Adrenal gland (tissue), 12 donors: Measurements from ENCODE around the gene MYOCD. TPM values are rescaled to one million over a fixed set of nuclear protein-coding genes. Genes with fewer than 3 reads are reported as not detected.

Source experiments
- DNase-seq, 7 donors: peaks; one replicate each; pipeline ENCODE4 v3.0.0-alpha.2; 2019 to 2020
- H3K27ac ChIP-seq, 5 donors: fragments of 200-600 bp; sonication (generic) in 4 of 5; 1 replicate in 3 of 5; 2 replicates in 2 of 5; pipeline versions ENCODE4 v1.5.1 to v1.8.0; 2016 to 2020; ENCODE audit warnings: mild to moderate bottlenecking in 1 of 5
- H3K27me3 ChIP-seq: fragments of 200-600 bp; 2 replicates; pipeline ENCODE4 v1.8.0; 2021
- H3K36me3 ChIP-seq, 2 donors: fragments of 200-600 bp; replicated peaks in 1 of 2; 1 replicate in 1 of 2; 2 replicates in 1 of 2; pipeline versions ENCODE4 v1.5.1 to v1.8.0; 2018 to 2022
- H3K4me1 ChIP-seq, 2 donors: fragments of 200-600 bp; replicated peaks in 1 of 2; 1 replicate in 1 of 2; 2 replicates in 1 of 2; pipeline versions ENCODE4 v1.5.1 to v1.8.0; 2018 to 2021
- H3K4me3 ChIP-seq, 4 donors: fragments of 200-600 bp; sonication (generic) in 3 of 4; one replicate each; pipeline ENCODE4 v1.5.1; 2016 to 2018
- H3K9me3 ChIP-seq, 3 donors: fragments of 200-600 bp; sonication (generic) in 1 of 3; replicated peaks in 1 of 3; 1 replicate in 2 of 3; 2 replicates in 1 of 3; pipeline versions ENCODE4 v1.5.1 to v1.8.0; 2016 to 2021
- POLR2A ChIP-seq, 2 donors: fragments of 450-650 bp; IDR thresholded peaks; one replicate each; pipeline ENCODE4 v1.6.1; 2017; ENCODE audit warnings: antibody characterized with exemption in 2 of 2, mild to moderate bottlenecking in 2 of 2, moderate library complexity in 1 of 2
- WGBS, 4 donors: extraction: QIAGEN DNeasy Blood & Tissue Kit in 2 of 4; methylation state at CpG; one replicate each; pipeline versions ENCODE4 v1.1.5 to v1.1.7; 2013 to 2017; 5-methylcytosine and 5-hydroxymethylcytosine counted together
- intact Hi-C, 2 donors: fragments of 100-400 bp; cut with DNase I; formaldehyde crosslinking; loops; one replicate each; pipeline versions ENCODE4 v1.14.1 to v1.15.0; 2022 to 2023
- polyA plus RNA-seq, 3 donors: library from polyadenylated mRNA; stranded (reverse); fragments of 200-250 nt in 2 of 3; fragments of 350-450 nt in 1 of 3; fragmentation: Illumina TruSeq in 1 of 3; extraction: RNeasy Lipid Tissue Mini Kit (QIAGEN cat#74804) in 1 of 3; gene quantifications; one replicate each; pipeline ENCODE4 v1.2.3, GENCODE V29; 2013 to 2014
- total RNA-seq, 9 donors: library from RNA; depleted of rRNA in 4 of 9; stranded (reverse); fragments of >200 nt in 4 of 9; fragments of 120-200 nt in 1 of 9; fragmentation: NEBNext Ultra II Directional in 1 of 9; extraction: Animal tissue kit (Norgen Biotek cat#: 25700) in 1 of 9; gene quantifications; one replicate each; pipeline versions ENCODE4 v1.1.0 to v1.2.4, GENCODE V29; 2013 to 2023
- TF ChIP-seq, protein P1 (sequence below), 6 experiments: fragments of 450-650 bp in 4 of 6; fragments of 200-600 bp in 2 of 6; sonication (generic) in 1 of 6; IDR thresholded peaks; 1 replicate in 5 of 6; 2 replicates in 1 of 6; pipeline versions ENCODE4 v1.5.1 to v1.8.0; 2016 to 2021; ENCODE audit warnings: antibody characterized with exemption in 6 of 6, mild to moderate bottlenecking in 2 of 6, moderate library complexity in 1 of 6
- donor health status: healthy with polysubstance abuse.
- donor health status: Bipolar disorder and iron deficiency.
- donor health status: DM: yes; HTN: yes; CAD: no.
- donor health status: DM: no; HTN: no; CAD: no.
- donor health status: DM: no; HTN: no; CAD: no.
- donor health status: DM: yes; HTN: yes; CAD: no.

Gene MYOCD
- total and polyA plus RNA-seq, 12 donors: 0.18 to 4.3 (median 0.97) TPM

DNA sequence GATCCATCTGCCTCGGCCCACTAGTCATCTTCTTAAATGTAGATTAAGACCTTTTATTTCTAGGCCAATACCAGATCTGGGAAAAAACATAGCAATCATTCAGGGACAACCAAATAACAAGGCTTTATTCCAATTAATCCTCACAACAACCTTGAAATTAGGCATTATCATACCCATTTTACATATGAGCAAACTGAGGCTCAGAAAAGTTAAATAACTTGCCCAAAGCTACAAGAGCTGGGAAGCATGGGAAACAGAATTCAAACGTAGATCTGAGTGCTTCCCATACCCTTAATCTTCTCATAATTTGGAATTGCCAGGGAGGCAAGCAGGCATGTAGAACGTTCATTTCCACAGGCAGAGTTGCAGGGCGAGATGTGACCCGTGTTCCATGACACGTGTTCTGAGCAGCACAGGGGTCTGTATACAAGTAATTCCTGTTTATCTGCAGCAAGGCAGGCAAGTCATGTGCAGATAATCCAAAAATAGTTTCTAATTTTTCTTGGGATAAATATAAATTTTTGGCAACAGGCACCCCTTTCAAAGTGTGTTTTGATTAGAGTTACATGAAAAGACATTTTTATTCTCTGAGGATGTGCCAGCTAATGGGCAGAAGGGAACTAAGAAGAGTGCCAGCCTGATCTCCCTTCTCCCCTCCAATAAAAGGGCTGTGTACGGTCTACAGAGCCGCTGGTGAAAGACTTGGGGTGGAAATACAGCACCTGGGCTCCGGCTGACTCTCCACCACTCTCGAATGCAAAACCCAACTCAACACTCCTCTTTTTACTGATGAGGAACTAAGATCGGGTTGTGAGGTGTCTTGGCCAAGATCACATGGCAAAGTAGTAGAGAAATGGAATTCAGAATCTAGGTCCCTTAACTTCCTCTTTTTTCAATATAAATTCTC is 27.7 kb upstream of the MYOCD start:
- no peaks in the 10 kb centered on the region for H3K4me1 ChIP-seq
- WGBS, 4 donors: 73 to 78% (median 75%) methylated on average over 11 of the region's 11 CpGs
- no peak for DNase-seq
- no peak overlapping the region for H3K4me3 ChIP-seq
- H3K27ac ChIP-seq: no peak overlapping the region
- no peaks in the 10 kb centered on the region for H3K27me3 ChIP-seq
- no peaks in the 10 kb centered on the region for H3K36me3 ChIP-seq
- H3K9me3 ChIP-seq: no peaks in the 10 kb centered on the region
- TF ChIP-seq, protein P1, sequence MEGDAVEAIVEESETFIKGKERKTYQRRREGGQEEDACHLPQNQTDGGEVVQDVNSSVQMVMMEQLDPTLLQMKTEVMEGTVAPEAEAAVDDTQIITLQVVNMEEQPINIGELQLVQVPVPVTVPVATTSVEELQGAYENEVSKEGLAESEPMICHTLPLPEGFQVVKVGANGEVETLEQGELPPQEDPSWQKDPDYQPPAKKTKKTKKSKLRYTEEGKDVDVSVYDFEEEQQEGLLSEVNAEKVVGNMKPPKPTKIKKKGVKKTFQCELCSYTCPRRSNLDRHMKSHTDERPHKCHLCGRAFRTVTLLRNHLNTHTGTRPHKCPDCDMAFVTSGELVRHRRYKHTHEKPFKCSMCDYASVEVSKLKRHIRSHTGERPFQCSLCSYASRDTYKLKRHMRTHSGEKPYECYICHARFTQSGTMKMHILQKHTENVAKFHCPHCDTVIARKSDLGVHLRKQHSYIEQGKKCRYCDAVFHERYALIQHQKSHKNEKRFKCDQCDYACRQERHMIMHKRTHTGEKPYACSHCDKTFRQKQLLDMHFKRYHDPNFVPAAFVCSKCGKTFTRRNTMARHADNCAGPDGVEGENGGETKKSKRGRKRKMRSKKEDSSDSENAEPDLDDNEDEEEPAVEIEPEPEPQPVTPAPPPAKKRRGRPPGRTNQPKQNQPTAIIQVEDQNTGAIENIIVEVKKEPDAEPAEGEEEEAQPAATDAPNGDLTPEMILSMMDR (IDR thresholded peaks at IDR 0.05): no peak
- TF ChIP-seq POLR2A (IDR thresholded peaks at IDR 0.05): no peak
- intact Hi-C loops: no loop called here

DNA sequence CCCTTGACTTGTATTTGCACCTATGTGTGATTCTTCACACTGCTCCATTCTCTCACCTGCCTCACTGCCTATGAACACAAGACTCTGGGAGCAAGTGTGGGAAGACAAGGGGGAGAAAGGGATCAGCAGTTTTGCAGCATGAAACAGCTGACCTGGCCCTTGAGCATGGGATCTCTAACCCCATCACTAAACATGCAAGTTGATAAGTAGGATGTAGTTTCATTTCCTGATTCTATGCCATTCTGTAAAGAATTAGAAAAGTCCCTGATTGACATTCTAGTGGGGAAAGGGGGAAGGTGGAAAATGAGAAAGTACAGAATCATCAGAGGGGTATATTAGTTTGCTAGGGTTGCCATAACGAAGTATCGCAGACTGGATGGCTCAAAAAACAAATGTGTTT is 25.3 kb upstream of the MYOCD start:
- no peak for DNase-seq
- H3K4me1 ChIP-seq: no peaks in the 10 kb centered on the region
- no peaks in the 10 kb centered on the region for H3K9me3 ChIP-seq
- H3K27me3 ChIP-seq: no peaks in the 10 kb centered on the region
- intact Hi-C loops: no loop called here
- no peaks in the 10 kb centered on the region for H3K36me3 ChIP-seq
- no peak overlapping the region for H3K27ac ChIP-seq
- TF ChIP-seq POLR2A (IDR thresholded peaks at IDR 0.05): no peak
- TF ChIP-seq, protein P1 (IDR thresholded peaks at IDR 0.05): no peak
- 89 to 100% (median 98%) methylated on average over 2 of the region's 2 CpGs for WGBS, 4 donors
- H3K4me3 ChIP-seq: no peak overlapping the region

DNA sequence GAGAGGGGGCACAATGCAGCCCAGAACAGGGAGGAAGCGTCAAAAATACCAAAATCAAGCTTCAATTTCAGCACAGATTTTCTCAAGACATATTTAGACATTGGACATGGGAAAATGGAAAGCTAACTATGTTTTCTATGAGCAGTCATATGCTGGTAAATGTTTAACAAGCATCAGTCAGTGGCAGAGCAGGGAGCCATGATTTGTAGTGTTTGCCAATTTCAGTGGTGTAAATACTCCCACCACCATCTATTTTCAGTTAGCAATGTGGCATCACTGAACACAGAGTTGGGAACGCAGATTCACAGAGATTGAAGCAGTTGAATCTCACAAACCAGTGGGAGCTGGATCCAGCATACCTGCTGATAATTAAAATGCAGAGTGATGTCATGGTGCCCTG is 24.6 kb upstream of the MYOCD start:
- intact Hi-C loops: no loop called here
- no peak overlapping the region for H3K4me3 ChIP-seq
- no peak for DNase-seq
- TF ChIP-seq POLR2A (IDR thresholded peaks at IDR 0.05): no peak
- TF ChIP-seq, protein P1 (IDR thresholded peaks at IDR 0.05): no peak
- 57 to 84% (median 75%) methylated on average over 2 of the region's 2 CpGs for WGBS, 4 donors
- H3K27ac ChIP-seq: no peak overlapping the region
- H3K36me3 ChIP-seq: no peaks in the 10 kb centered on the region
- H3K27me3 ChIP-seq: no peaks in the 10 kb centered on the region
- no peaks in the 10 kb centered on the region for H3K4me1 ChIP-seq
- no peaks in the 10 kb centered on the region for H3K9me3 ChIP-seq

DNA sequence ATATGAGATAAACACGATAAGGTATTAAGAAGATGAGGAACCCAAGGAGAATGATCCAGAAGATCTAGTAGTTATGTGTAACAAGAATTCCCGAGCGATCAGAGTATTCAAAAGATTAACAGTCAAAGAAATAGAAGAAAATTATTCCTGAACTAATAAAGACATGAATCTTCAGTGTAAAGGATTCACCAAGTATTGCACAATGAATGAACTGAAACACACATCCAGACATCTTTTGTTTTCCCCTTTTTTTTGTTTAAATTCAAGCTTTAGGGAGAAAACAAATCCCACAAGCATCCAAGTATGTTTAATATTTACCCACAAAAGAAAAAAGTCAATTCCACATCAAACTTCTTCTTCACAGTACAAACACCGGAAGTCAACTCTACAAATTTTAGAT is 23.7 kb upstream of the MYOCD start:
- Histone ChIP-seq H3K4me1 (no peaks in the 10 kb centered on the region), H3K27me3 (no peaks in the 10 kb centered on the region), H3K4me3 (no peak overlapping the region), H3K27ac (no peak overlapping the region), H3K36me3 (no peaks in the 10 kb centered on the region), H3K9me3 (no peaks in the 10 kb centered on the region)
- DNase-seq: no peak
- TF ChIP-seq POLR2A (IDR thresholded peaks at IDR 0.05): no peak
- TF ChIP-seq, protein P1 (IDR thresholded peaks at IDR 0.05): no peak
- WGBS, 4 donors: 58 to 64% (median 61%) methylated on average over 4 of the region's 4 CpGs
- intact Hi-C loops: no loop called here
